OCI-LY1 (cell line): Measurements from ENCODE around the gene SDK1.

Experiments
- EZH2 ChIP-seq: fragments of 200-600 bp; sonication (generic), shearing (Covaris generic); IDR thresholded peaks from 2 replicates; pipeline ENCODE4 v1.8.0; 2017; ENCODE audit warnings: borderline replicate concordance, mixed run types, mild to moderate bottlenecking, antibody characterized with exemption, low read length, moderate library complexity, mixed read lengths
- TF ChIP-seq, protein P1 (sequence below): fragments of 200-600 bp; sonication (generic), shearing (Covaris generic); IDR thresholded peaks from 2 replicates; pipeline ENCODE4 v1.5.1; 2017; ENCODE audit warnings: mild to moderate bottlenecking, antibody characterized with exemption, low read length, moderate library complexity, mixed read lengths

DNA sequence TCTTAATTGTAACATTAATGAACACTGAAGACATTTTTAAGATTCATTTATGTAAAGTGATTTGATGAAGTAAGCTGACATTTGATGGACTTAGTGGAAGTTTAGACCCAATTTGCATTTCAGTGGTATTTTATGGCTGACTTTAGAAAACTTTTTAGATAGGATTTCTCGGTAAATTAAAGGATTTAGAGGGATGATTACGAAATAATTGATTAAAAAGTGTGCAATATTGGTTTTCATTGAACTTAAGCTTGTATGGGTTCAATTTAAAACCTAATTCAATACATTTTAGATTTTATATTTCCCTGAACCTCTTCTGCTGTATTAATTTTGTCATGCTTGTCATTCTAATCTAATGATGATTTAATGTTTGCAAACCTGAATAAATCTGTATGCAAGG is 135.1 kb downstream of the SDK1 start:
- TF ChIP-seq, protein P1, sequence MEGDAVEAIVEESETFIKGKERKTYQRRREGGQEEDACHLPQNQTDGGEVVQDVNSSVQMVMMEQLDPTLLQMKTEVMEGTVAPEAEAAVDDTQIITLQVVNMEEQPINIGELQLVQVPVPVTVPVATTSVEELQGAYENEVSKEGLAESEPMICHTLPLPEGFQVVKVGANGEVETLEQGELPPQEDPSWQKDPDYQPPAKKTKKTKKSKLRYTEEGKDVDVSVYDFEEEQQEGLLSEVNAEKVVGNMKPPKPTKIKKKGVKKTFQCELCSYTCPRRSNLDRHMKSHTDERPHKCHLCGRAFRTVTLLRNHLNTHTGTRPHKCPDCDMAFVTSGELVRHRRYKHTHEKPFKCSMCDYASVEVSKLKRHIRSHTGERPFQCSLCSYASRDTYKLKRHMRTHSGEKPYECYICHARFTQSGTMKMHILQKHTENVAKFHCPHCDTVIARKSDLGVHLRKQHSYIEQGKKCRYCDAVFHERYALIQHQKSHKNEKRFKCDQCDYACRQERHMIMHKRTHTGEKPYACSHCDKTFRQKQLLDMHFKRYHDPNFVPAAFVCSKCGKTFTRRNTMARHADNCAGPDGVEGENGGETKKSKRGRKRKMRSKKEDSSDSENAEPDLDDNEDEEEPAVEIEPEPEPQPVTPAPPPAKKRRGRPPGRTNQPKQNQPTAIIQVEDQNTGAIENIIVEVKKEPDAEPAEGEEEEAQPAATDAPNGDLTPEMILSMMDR: no peak
- no peak for TF ChIP-seq EZH2
